Testis (tissue), 2 donors: ENCODE data around the gene MED8.

Experiments
- CTCF ChIP-seq, 3 experiments: fragments of 450-650 bp in 2 of 3; fragments of 200-600 bp in 1 of 3; sonication (generic) in 1 of 3; IDR thresholded peaks; one replicate each; pipeline ENCODE4 v1.5.1; 2016 to 2019; ENCODE audit warnings: antibody characterized with exemption in 3 of 3, mild to moderate bottlenecking in 2 of 3, moderate library complexity in 1 of 3
- POLR2A ChIP-seq: fragments of 450-650 bp; IDR thresholded peaks from one replicate; pipeline ENCODE4 v1.6.1; 2017; ENCODE audit warnings: antibody characterized with exemption, mild to moderate bottlenecking, moderate library complexity

GRCh38 chr1:43386676-43387075 is 2.9 kb downstream of the MED8 start:
- no peak for TF ChIP-seq CTCF (IDR thresholded peaks at IDR 0.05)
- no peak for TF ChIP-seq POLR2A
